Neural progenitor cell (in vitro differentiated cells): ENCODE measurements around the gene AEN. TPM values are rescaled to one million over a fixed set of nuclear protein-coding genes. Genes with fewer than 3 reads are reported as not detected.
A peak's percentile ranks its signal among the peaks of the same experiment; 100 is the strongest.

Experiments used
- DNase-seq: peaks from one replicate; pipeline ENCODE4 v3.0.0-alpha.2; 2016; ENCODE audit warnings: low spot score
- H2AFZ ChIP-seq: fragments of 200-600 bp; sonication (generic); replicated peaks from 2 replicates; pipeline ENCODE4 v1.6.1; 2016; ENCODE audit warnings: antibody characterized with exemption
- H3F3A ChIP-seq: fragments of 200-600 bp; sonication (generic); 2 replicates; pipeline ENCODE4 v1.6.1; 2016; ENCODE audit warnings: antibody characterized with exemption, low read depth
- H3K27ac ChIP-seq: fragments of 200-600 bp; sonication (generic); 2 replicates; pipeline ENCODE4 v1.5.1; 2016; ENCODE audit warnings: mild to moderate bottlenecking
- H3K27me3 ChIP-seq: fragments of 200-600 bp; sonication (generic); 2 replicates; pipeline ENCODE4 v1.6.1; 2016; ENCODE audit warnings: mild to moderate bottlenecking, moderate library complexity
- H3K36me3 ChIP-seq: fragments of 200-600 bp; sonication (generic); 2 replicates; pipeline ENCODE4 v1.5.1; 2016
- H3K4me1 ChIP-seq: fragments of 200-600 bp; sonication (generic); 2 replicates; pipeline ENCODE4 v1.6.1; 2016; ENCODE audit warnings: mixed run types
- H3K4me2 ChIP-seq: fragments of 200-600 bp; sonication (generic); 2 replicates; pipeline ENCODE4 v1.6.1; 2016
- H3K4me3 ChIP-seq: fragments of 200-600 bp; sonication (generic); 2 replicates; pipeline ENCODE4 v1.5.1; 2016
- H3K79me2 ChIP-seq: fragments of 200-600 bp; sonication (generic); 2 replicates; pipeline ENCODE4 v1.6.1; 2016; ENCODE audit warnings: low read depth
- H3K9ac ChIP-seq: fragments of 200-600 bp; sonication (generic); 2 replicates; pipeline ENCODE4 v1.6.1; 2016
- H3K9me3 ChIP-seq: fragments of 200-600 bp; sonication (generic); 2 replicates; pipeline ENCODE4 v1.5.1; 2016; ENCODE audit warnings: low read depth
- H4K20me1 ChIP-seq: fragments of 200-600 bp; sonication (generic); 2 replicates; pipeline ENCODE4 v1.6.1; 2016; ENCODE audit warnings: low read depth
- H3K27ac Mint-ChIP-seq: 3 replicates; pipeline ENCODE4 v1.8.0; 2021; ENCODE audit warnings: mixed read lengths
- H3K27me3 Mint-ChIP-seq: 2 replicates; pipeline ENCODE4 v1.8.0; 2022; ENCODE audit warnings: low read depth, mild to moderate bottlenecking, inconsistent platforms, moderate library complexity, mixed read lengths; ENCODE audit not compliant: insufficient read depth
- H3K36me3 Mint-ChIP-seq: 3 replicates; pipeline ENCODE4 v1.8.0; 2021; ENCODE audit warnings: mixed read lengths
- H3K4me1 Mint-ChIP-seq: 3 replicates; pipeline ENCODE4 v1.8.0; 2021; ENCODE audit warnings: mixed read lengths
- H3K4me3 Mint-ChIP-seq: 3 replicates; pipeline ENCODE4 v1.8.0; 2021; ENCODE audit warnings: mild to moderate bottlenecking, moderate library complexity, mixed read lengths
- H3K9me3 Mint-ChIP-seq: 3 replicates; pipeline ENCODE4 v1.8.0; 2020; ENCODE audit warnings: mixed read lengths
- EZH2 ChIP-seq: fragments of 200-600 bp; sonication (generic); IDR thresholded peaks from 2 replicates; pipeline ENCODE4 v1.6.1; 2017; ENCODE audit warnings: antibody characterized with exemption, mild to moderate bottlenecking, moderate library complexity
- EZH2phosphoT487 ChIP-seq: fragments of 200-600 bp; sonication (generic); IDR thresholded peaks from 2 replicates; pipeline ENCODE4 v1.6.1; 2017; ENCODE audit warnings: antibody characterized with exemption
- total RNA-seq: library from RNA; depleted of rRNA; stranded (reverse); fragments of >200 nt; gene quantifications from 2 replicates; pipeline ENCODE4 v1.2.3, GENCODE V29; 2015; ENCODE audit warnings: low replicate concordance
- TF ChIP-seq, protein P1 (sequence below): fragments of 200-600 bp; sonication (generic); IDR thresholded peaks from 2 replicates; pipeline ENCODE4 v1.5.1; 2017; ENCODE audit warnings: antibody characterized with exemption, mild to moderate bottlenecking

Gene AEN
- total RNA-seq, 1 donor from 2014 or later, result 35.0 TPM

GRCh38 chr15:88624971-88625490, 3.9 kb downstream of the AEN start:
- Mint-ChIP-seq H3K27me3 (peaks cover 2% of the 10 kb centered on the region), H3K27ac (no peak overlapping the region), H3K4me1 (peaks cover 28% of the 10 kb centered on the region), H3K36me3 (peaks cover 12% of the 10 kb centered on the region), H3K9me3 (no peaks in the 10 kb centered on the region), H3K4me3 (no peak overlapping the region)
- Histone ChIP-seq H3K4me2 (peak overlapping the region; percentile 13), H3F3A (peaks cover 5% of the 10 kb centered on the region), H3K4me1 (peaks cover 20% of the 10 kb centered on the region), H2AFZ (no peak overlapping the region), H3K27ac (no peak overlapping the region), H3K9me3 (no peaks in the 10 kb centered on the region), H3K79me2 (peaks cover 83% of the 10 kb centered on the region), H3K9ac (no peak overlapping the region), H3K4me3 (no peak overlapping the region), H3K27me3 (no peaks in the 10 kb centered on the region), H3K36me3 (no peaks in the 10 kb centered on the region), H4K20me1 (peaks cover 87% of the 10 kb centered on the region)
- TF ChIP-seq, protein P1, sequence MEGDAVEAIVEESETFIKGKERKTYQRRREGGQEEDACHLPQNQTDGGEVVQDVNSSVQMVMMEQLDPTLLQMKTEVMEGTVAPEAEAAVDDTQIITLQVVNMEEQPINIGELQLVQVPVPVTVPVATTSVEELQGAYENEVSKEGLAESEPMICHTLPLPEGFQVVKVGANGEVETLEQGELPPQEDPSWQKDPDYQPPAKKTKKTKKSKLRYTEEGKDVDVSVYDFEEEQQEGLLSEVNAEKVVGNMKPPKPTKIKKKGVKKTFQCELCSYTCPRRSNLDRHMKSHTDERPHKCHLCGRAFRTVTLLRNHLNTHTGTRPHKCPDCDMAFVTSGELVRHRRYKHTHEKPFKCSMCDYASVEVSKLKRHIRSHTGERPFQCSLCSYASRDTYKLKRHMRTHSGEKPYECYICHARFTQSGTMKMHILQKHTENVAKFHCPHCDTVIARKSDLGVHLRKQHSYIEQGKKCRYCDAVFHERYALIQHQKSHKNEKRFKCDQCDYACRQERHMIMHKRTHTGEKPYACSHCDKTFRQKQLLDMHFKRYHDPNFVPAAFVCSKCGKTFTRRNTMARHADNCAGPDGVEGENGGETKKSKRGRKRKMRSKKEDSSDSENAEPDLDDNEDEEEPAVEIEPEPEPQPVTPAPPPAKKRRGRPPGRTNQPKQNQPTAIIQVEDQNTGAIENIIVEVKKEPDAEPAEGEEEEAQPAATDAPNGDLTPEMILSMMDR, result no peak
- TF ChIP-seq EZH2, result no peak
- no peak for TF ChIP-seq EZH2phosphoT487
- no peak for DNase-seq

DNA sequence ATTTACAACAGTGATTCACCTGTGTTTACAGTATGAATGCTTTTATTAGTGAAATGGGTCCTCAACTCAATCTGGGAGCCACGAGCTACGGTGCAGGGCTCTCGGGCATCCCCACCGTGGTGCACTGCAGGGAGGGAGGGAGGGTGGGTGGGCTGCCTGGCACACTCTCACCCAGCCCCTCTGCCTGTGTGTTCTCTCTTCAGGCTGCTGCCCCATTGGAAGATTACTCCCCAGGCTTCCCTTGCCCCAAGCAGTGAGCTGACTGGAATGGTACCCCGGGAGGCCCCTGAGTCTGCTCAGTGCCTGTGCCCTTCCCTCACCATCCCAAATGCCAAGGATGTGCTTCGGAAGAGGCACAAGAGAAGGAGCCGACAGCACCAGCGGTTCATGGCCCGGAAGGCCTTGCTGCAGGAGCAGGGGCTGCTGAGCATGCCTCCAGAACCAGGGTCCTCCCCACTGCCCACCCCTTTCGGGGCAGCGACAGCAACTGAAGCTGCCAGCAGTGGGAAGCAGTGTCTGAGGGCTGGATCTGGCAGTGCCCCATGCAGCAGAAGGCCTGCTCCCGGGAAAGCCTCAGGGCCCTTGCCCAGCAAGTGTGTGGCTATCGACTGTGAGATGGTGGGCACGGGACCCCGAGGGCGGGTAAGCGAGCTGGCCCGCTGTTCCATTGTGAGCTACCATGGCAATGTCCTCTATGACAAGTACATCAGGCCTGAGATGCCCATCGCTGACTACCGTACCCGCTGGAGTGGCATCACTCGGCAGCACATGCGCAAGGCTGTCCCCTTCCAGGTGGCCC, 5.0 kb downstream of the AEN start:
- Mint-ChIP-seq H3K4me3 (no peak overlapping the region), H3K27ac (no peak overlapping the region), H3K27me3 (peaks cover 2% of the 10 kb centered on the region), H3K4me1 (peaks cover 23% of the 10 kb centered on the region), H3K36me3 (peaks cover 17% of the 10 kb centered on the region), H3K9me3 (no peaks in the 10 kb centered on the region)
- no peak overlapping the region for H3K4me2 ChIP-seq
- H3K9ac ChIP-seq, result no peak overlapping the region
- no peaks in the 10 kb centered on the region for H3K9me3 ChIP-seq
- no peak for DNase-seq
- peaks cover 17% of the 10 kb centered on the region for H3K4me1 ChIP-seq
- H3K36me3 ChIP-seq, result no peaks in the 10 kb centered on the region
- H3K79me2 ChIP-seq, result peaks cover 83% of the 10 kb centered on the region
- no peaks in the 10 kb centered on the region for H3F3A ChIP-seq
- no peaks in the 10 kb centered on the region for H3K27me3 ChIP-seq
- H3K27ac ChIP-seq, result no peak overlapping the region
- H2AFZ ChIP-seq, result no peak overlapping the region
- no peak overlapping the region for H3K4me3 ChIP-seq
- no peak for TF ChIP-seq EZH2
- TF ChIP-seq, protein P1, result no peak
- no peak for TF ChIP-seq EZH2phosphoT487
- peaks cover 96% of the 10 kb centered on the region for H4K20me1 ChIP-seq

DNA sequence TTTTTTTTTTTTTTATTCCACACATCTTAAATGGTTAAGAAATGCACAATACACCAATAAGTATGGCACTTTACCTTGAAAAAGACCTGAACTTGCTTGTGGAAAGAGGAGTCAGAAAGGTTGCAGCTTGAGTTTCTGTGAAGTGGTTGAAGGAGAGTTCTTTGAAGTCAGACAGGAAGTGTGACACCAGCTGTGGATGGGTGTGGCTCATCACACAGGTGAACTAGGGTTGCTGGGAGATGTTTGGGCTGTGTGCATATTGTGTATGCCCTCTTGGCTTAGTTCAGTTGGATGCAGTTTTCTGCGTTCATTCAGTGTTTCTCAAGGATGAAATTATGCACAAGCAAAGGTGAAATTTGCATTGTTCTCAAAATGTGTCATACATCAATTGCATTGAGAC, 6.3 kb downstream of the AEN start:
- peaks cover 69% of the 10 kb centered on the region for H3K79me2 ChIP-seq
- Mint-ChIP-seq H3K4me1 (peaks cover 14% of the 10 kb centered on the region), H3K9me3 (no peaks in the 10 kb centered on the region), H3K27me3 (peaks cover 2% of the 10 kb centered on the region), H3K27ac (no peak overlapping the region), H3K36me3 (peaks cover 20% of the 10 kb centered on the region), H3K4me3 (no peak overlapping the region)
- TF ChIP-seq, protein P1, result no peak
- no peak for TF ChIP-seq EZH2
- TF ChIP-seq EZH2phosphoT487, result no peak
- no peak for DNase-seq
- H3K4me3 ChIP-seq, result no peak overlapping the region
- no peaks in the 10 kb centered on the region for H3K9me3 ChIP-seq
- H3K27ac ChIP-seq, result no peak overlapping the region
- H3F3A ChIP-seq, result no peaks in the 10 kb centered on the region
- H4K20me1 ChIP-seq, result peaks cover 92% of the 10 kb centered on the region
- H3K9ac ChIP-seq, result no peak overlapping the region
- H3K4me1 ChIP-seq, result peaks cover 16% of the 10 kb centered on the region
- no peaks in the 10 kb centered on the region for H3K36me3 ChIP-seq
- H2AFZ ChIP-seq, result no peak overlapping the region
- no peak overlapping the region for H3K4me2 ChIP-seq
- H3K27me3 ChIP-seq, result no peaks in the 10 kb centered on the region
